ENCODE data around the gene KDM7A.

Gene KDM7A

GRCh38 chr7:140053812-140054539 lies 122.8 kb downstream of the KDM7A start:
- no peak for DNase-seq (ENCODE audit: low spot score)

- no peak for DNase-seq (ENCODE audit: low spot score)
Measured at GRCh38 chr7:140051820-140052219, 125.0 kb downstream of the KDM7A start.

- no peak for DNase-seq (ENCODE audit: low spot score)
Measured at GRCh38 chr7:140050100-140050499, 126.7 kb downstream of the KDM7A start.

GRCh38 chr7:140049339-140050024 lies 127.3 kb downstream of the KDM7A start:
- peak; percentile 65 for DNase-seq (ENCODE audit: low spot score)

- no peak for DNase-seq (ENCODE audit: low spot score)
Measured at GRCh38 chr7:140048989-140049338, 127.8 kb downstream of the KDM7A start.

GRCh38 chr7:140048138-140048537 lies 128.6 kb downstream of the KDM7A start:
- DNase-seq (ENCODE audit: low spot score) = no peak

- DNase-seq (ENCODE audit: low spot score) = no peak
Measured at GRCh38 chr7:140047197-140047596, 129.6 kb downstream of the KDM7A start.

GRCh38 chr7:140045697-140046096 lies 131.1 kb downstream of the KDM7A start:
- no peak for DNase-seq (ENCODE audit: low spot score)

- no peak for DNase-seq (ENCODE audit: low spot score)
Measured at GRCh38 chr7:140044251-140044650, 132.5 kb downstream of the KDM7A start.

- no peak for DNase-seq (ENCODE audit: low spot score)
Measured at GRCh38 chr7:140042386-140042670, 134.5 kb downstream of the KDM7A start.

GRCh38 chr7:140041659-140042385 lies 135.0 kb downstream of the KDM7A start:
- DNase-seq (ENCODE audit: low spot score) = no peak

- no peak for DNase-seq (ENCODE audit: low spot score)
Measured at GRCh38 chr7:140039896-140040295, 136.9 kb downstream of the KDM7A start.

GRCh38 chr7:140039066-140039465 lies 137.7 kb downstream of the KDM7A start:
- DNase-seq (ENCODE audit: low spot score) = no peak

- no peak for DNase-seq (ENCODE audit: low spot score)
Measured at GRCh38 chr7:140036224-140036962, 140.4 kb downstream of the KDM7A start.

GRCh38 chr7:140035400-140036223 lies 141.2 kb downstream of the KDM7A start:
- DNase-seq (ENCODE audit: low spot score) = no peak
